Measurements from ENCODE around the gene DRD4. TPM values are rescaled to one million over a fixed set of nuclear protein-coding genes. Genes with fewer than 3 reads are reported as not detected.

DRD4 gene
- total and polyA plus RNA-seq, 9 of the 15 experiments (the other 6 are each of a cell fraction or from before 2014, with no cell fraction given): 0.04 to 0.95 (median 0.21) TPM; not detected in 5

DNA sequence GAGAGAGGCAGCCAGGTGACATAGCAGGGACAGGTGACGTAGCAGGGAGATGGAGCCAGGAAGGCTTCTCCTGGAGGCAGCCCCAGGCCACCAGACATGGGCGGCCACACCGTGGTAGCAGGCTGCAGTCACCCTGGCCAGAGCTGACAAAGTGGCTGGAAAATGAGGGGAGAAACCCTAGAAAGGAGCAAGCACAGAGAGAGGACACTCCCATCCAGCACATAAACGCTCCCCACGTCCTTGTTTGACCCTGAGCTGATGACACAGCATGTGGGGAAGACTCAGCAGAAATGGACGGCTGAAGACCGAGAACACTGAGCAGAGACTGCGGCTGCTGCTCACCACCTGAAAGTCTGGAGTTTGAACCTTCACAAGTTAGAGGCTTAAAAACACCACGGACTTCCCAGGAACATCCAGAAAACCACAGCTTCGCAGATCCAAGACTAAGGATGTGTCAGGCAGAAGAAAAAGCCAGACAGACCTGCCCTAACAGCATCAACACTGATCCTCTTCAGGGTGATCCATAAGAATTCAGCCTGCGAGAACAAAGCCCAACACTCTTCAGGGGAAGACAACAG, 28.7 kb downstream of the DRD4 start (continued):
- TF ChIP-seq RBM25 (IDR thresholded peaks at IDR 0.05; ENCODE audit: low read depth, low read length, severe bottlenecking) (no peak), ESRRB (CRISPR knock-in tag; IDR thresholded peaks at IDR 0.05; ENCODE audit: borderline replicate concordance) (no peak), RUNX1 (IDR thresholded peaks at IDR 0.05; ENCODE audit: low read depth) (no peak), ZNF778 (CRISPR knock-in tag; IDR thresholded peaks at IDR 0.05) (no peak), ZNF75A (CRISPR knock-in tag; IDR thresholded peaks at IDR 0.05) (no peak), FOXK2 (conservative IDR thresholded peaks at IDR 0.05 in 1 of 2, IDR thresholded peaks at IDR 0.05 in 1 of 2; ENCODE audit: low read depth in 2 of 2) (no peak; a peak in 1 of 4 replicates), ZNF384 (IDR thresholded peaks at IDR 0.05; ENCODE audit: low read depth, low read length) (no peak), SAFB2 (IDR thresholded peaks at IDR 0.05; ENCODE audit: borderline replicate concordance, low read depth, low read length, severe bottlenecking) (no peak), ZBTB7A (IDR thresholded peaks at IDR 0.05; ENCODE audit: borderline replicate concordance, control insufficient read depth, low read depth, low read length) (no peak), DPF2 (IDR thresholded peaks at IDR 0.05) (peak; percentile 73), ZNF224 (CRISPR knock-in tag; IDR thresholded peaks at IDR 0.05) (no peak), CHCHD3 (CRISPR knock-in tag; IDR thresholded peaks at IDR 0.05) (no peak), FOXK1 (CRISPR knock-in tag; IDR thresholded peaks at IDR 0.05; ENCODE audit: borderline replicate concordance) (no peak), ZNF780A (CRISPR knock-in tag; IDR thresholded peaks at IDR 0.05) (no peak), PHB2 (IDR thresholded peaks at IDR 0.05; ENCODE audit: low read depth) (no peak), ZNF347 (CRISPR knock-in tag; IDR thresholded peaks at IDR 0.05; ENCODE audit: low read depth) (no peak), BMI1 (IDR thresholded peaks at IDR 0.05; ENCODE audit: low read length) (no peak)
- TF ChIP-seq, protein P1, sequence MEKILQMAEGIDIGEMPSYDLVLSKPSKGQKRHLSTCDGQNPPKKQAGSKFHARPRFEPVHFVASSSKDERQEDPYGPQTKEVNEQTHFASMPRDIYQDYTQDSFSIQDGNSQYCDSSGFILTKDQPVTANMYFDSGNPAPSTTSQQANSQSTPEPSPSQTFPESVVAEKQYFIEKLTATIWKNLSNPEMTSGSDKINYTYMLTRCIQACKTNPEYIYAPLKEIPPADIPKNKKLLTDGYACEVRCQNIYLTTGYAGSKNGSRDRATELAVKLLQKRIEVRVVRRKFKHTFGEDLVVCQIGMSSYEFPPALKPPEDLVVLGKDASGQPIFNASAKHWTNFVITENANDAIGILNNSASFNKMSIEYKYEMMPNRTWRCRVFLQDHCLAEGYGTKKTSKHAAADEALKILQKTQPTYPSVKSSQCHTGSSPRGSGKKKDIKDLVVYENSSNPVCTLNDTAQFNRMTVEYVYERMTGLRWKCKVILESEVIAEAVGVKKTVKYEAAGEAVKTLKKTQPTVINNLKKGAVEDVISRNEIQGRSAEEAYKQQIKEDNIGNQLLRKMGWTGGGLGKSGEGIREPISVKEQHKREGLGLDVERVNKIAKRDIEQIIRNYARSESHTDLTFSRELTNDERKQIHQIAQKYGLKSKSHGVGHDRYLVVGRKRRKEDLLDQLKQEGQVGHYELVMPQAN (IDR thresholded peaks at IDR 0.05; ENCODE audit: borderline replicate concordance): no peak
- TF ChIP-seq, protein P2, sequence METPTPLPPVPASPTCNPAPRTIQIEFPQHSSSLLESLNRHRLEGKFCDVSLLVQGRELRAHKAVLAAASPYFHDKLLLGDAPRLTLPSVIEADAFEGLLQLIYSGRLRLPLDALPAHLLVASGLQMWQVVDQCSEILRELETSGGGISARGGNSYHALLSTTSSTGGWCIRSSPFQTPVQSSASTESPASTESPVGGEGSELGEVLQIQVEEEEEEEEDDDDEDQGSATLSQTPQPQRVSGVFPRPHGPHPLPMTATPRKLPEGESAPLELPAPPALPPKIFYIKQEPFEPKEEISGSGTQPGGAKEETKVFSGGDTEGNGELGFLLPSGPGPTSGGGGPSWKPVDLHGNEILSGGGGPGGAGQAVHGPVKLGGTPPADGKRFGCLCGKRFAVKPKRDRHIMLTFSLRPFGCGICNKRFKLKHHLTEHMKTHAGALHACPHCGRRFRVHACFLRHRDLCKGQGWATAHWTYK (CRISPR knock-in tag; IDR thresholded peaks at IDR 0.05): peak; percentile 11; the same call in 1 of the 2 replicates
- TF ChIP-seq, protein P3, sequence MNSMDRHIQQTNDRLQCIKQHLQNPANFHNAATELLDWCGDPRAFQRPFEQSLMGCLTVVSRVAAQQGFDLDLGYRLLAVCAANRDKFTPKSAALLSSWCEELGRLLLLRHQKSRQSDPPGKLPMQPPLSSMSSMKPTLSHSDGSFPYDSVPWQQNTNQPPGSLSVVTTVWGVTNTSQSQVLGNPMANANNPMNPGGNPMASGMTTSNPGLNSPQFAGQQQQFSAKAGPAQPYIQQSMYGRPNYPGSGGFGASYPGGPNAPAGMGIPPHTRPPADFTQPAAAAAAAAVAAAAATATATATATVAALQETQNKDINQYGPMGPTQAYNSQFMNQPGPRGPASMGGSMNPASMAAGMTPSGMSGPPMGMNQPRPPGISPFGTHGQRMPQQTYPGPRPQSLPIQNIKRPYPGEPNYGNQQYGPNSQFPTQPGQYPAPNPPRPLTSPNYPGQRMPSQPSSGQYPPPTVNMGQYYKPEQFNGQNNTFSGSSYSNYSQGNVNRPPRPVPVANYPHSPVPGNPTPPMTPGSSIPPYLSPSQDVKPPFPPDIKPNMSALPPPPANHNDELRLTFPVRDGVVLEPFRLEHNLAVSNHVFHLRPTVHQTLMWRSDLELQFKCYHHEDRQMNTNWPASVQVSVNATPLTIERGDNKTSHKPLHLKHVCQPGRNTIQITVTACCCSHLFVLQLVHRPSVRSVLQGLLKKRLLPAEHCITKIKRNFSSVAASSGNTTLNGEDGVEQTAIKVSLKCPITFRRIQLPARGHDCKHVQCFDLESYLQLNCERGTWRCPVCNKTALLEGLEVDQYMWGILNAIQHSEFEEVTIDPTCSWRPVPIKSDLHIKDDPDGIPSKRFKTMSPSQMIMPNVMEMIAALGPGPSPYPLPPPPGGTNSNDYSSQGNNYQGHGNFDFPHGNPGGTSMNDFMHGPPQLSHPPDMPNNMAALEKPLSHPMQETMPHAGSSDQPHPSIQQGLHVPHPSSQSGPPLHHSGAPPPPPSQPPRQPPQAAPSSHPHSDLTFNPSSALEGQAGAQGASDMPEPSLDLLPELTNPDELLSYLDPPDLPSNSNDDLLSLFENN (IDR thresholded peaks at IDR 0.05; ENCODE audit: low read depth in 2 of 2, low read length in 2 of 2): no peak
- TF ChIP-seq, protein P4, sequence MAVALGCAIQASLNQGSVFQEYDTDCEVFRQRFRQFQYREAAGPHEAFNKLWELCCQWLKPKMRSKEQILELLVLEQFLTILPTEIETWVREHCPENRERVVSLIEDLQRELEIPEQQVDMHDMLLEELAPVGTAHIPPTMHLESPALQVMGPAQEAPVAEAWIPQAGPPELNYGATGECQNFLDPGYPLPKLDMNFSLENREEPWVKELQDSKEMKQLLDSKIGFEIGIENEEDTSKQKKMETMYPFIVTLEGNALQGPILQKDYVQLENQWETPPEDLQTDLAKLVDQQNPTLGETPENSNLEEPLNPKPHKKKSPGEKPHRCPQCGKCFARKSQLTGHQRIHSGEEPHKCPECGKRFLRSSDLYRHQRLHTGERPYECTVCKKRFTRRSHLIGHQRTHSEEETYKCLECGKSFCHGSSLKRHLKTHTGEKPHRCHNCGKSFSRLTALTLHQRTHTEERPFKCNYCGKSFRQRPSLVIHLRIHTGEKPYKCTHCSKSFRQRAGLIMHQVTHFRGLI (CRISPR knock-in tag; IDR thresholded peaks at IDR 0.05): no peak
